WTC11 (cell line): Measurements from ENCODE around the gene ITIH2. TPM values are rescaled to one million over a fixed set of nuclear protein-coding genes. Genes with fewer than 3 reads are reported as not detected.

ENCODE experiments used
- AFF4 ChIP-seq: sonication (generic); formaldehyde crosslinking; IDR thresholded peaks from 2 replicates; pipeline ENCODE4 v1.8.1; 2023; ENCODE audit warnings: mild to moderate bottlenecking, missing genetic modification reagents, borderline replicate concordance
- CDX4 ChIP-seq: fragments of 250-450 bp; sonication (Bioruptor Pico); IDR thresholded peaks from 2 replicates; pipeline ENCODE4 v1.9.0; 2021; ENCODE audit warnings: moderate library complexity, mild to moderate bottlenecking, inconsistent platforms, borderline replicate concordance
- CREM ChIP-seq: sonication (generic); formaldehyde crosslinking; IDR thresholded peaks from 2 replicates; pipeline ENCODE4 v1.8.1; 2022; ENCODE audit warnings: mild to moderate bottlenecking, missing genetic modification reagents, moderate library complexity
- E2F4 ChIP-seq: sonication (generic); formaldehyde crosslinking; IDR thresholded peaks from 2 replicates; pipeline ENCODE4 v1.8.1; 2022; ENCODE audit warnings: low read depth, mild to moderate bottlenecking, moderate library complexity, missing genetic modification reagents, borderline replicate concordance
- ETV6 ChIP-seq: sonication (generic); formaldehyde crosslinking; IDR thresholded peaks from 2 replicates; pipeline ENCODE4 v1.8.1; 2022; ENCODE audit warnings: mild to moderate bottlenecking, missing genetic modification reagents
- FOXK1 ChIP-seq: sonication (generic); formaldehyde crosslinking; IDR thresholded peaks from 2 replicates; pipeline ENCODE4 v1.8.0; 2022; ENCODE audit warnings: mild to moderate bottlenecking, moderate library complexity, missing genetic modification reagents
- FOXP4 ChIP-seq: sonication (generic); formaldehyde crosslinking; IDR thresholded peaks from 2 replicates; pipeline ENCODE4 v1.8.0; 2022; ENCODE audit warnings: mild to moderate bottlenecking, missing genetic modification reagents
- GRHL2 ChIP-seq: fragments of 250-450 bp; sonication (Bioruptor Pico); IDR thresholded peaks from 2 replicates; pipeline ENCODE4 v1.8.0; 2022; ENCODE audit warnings: mild to moderate bottlenecking, moderate library complexity; ENCODE audit not compliant: insufficient replicate concordance, severe bottlenecking
- HMGA2 ChIP-seq: fragments of 250-450 bp; sonication (Bioruptor Pico); IDR thresholded peaks from 2 replicates; pipeline ENCODE4 v1.4.0; 2021; ENCODE audit warnings: mild to moderate bottlenecking, moderate library complexity
- JUN ChIP-seq: sonication (generic); formaldehyde crosslinking; IDR thresholded peaks from 2 replicates; pipeline ENCODE4 v1.8.0; 2023; ENCODE audit warnings: mild to moderate bottlenecking, missing genetic modification reagents
- MXD4 ChIP-seq: fragments of 250-450 bp; sonication (Bioruptor Pico); IDR thresholded peaks from 2 replicates; pipeline ENCODE4 v1.8.0; 2021; ENCODE audit warnings: mild to moderate bottlenecking, moderate library complexity, borderline replicate concordance
- MYBL2 ChIP-seq: sonication (generic); formaldehyde crosslinking; IDR thresholded peaks from 2 replicates; pipeline ENCODE4 v1.8.1; 2023; ENCODE audit warnings: mild to moderate bottlenecking, moderate library complexity, missing genetic modification reagents
- NFATC4 ChIP-seq: fragments of 250-450 bp; sonication (Bioruptor Pico); IDR thresholded peaks from 2 replicates; pipeline ENCODE4 v1.9.0; 2021; ENCODE audit warnings: mild to moderate bottlenecking
- NFE2L1 ChIP-seq: sonication (generic); formaldehyde crosslinking; IDR thresholded peaks from 2 replicates; pipeline ENCODE4 v1.8.1; 2023; ENCODE audit warnings: missing genetic modification reagents
- NR3C1 ChIP-seq: sonication (generic); formaldehyde crosslinking; conservative IDR thresholded peaks from 2 replicates; pipeline ENCODE4 v1.8.1; 2023; ENCODE audit warnings: low read depth, mild to moderate bottlenecking, missing genetic modification reagents
- OVOL2 ChIP-seq: fragments of 250-450 bp; sonication (Bioruptor Pico); IDR thresholded peaks from 2 replicates; pipeline ENCODE4 v1.9.0; 2021; ENCODE audit warnings: mild to moderate bottlenecking, borderline replicate concordance
- PREB ChIP-seq: sonication (generic); formaldehyde crosslinking; IDR thresholded peaks from 2 replicates; pipeline ENCODE4 v1.8.1; 2022; ENCODE audit warnings: mild to moderate bottlenecking, missing genetic modification reagents, moderate library complexity, borderline replicate concordance
- RELA ChIP-seq: sonication (generic); formaldehyde crosslinking; IDR thresholded peaks from 2 replicates; pipeline ENCODE4 v1.8.1; 2022; ENCODE audit warnings: missing genetic modification reagents, mild to moderate bottlenecking, borderline replicate concordance
- SMAD4 ChIP-seq: sonication (generic); formaldehyde crosslinking; IDR thresholded peaks from 2 replicates; pipeline ENCODE4 v1.8.0; 2022; ENCODE audit warnings: mild to moderate bottlenecking, missing genetic modification reagents
- SP1 ChIP-seq: sonication (generic); formaldehyde crosslinking; conservative IDR thresholded peaks from 2 replicates; pipeline ENCODE4 v1.8.1; 2022; ENCODE audit warnings: missing genetic modification reagents
- USF1 ChIP-seq: sonication (generic); formaldehyde crosslinking; IDR thresholded peaks from 2 replicates; pipeline ENCODE4 v1.8.0; 2022; ENCODE audit warnings: mild to moderate bottlenecking, missing genetic modification reagents
- ZMAT4 ChIP-seq: fragments of 250-450 bp; sonication (Bioruptor Pico); IDR thresholded peaks from 2 replicates; pipeline ENCODE4 v1.9.0; 2021; ENCODE audit warnings: mild to moderate bottlenecking
- ZNF121 ChIP-seq: sonication (generic); formaldehyde crosslinking; IDR thresholded peaks from 2 replicates; pipeline ENCODE4 v1.8.0; 2023; ENCODE audit warnings: missing genetic modification reagents
- ZNF219 ChIP-seq: sonication (generic); formaldehyde crosslinking; IDR thresholded peaks from 2 replicates; pipeline ENCODE4 v1.8.0; 2023; ENCODE audit warnings: missing genetic modification reagents, mild to moderate bottlenecking, borderline replicate concordance
- ZNF281 ChIP-seq: sonication (generic); formaldehyde crosslinking; IDR thresholded peaks from 2 replicates; pipeline ENCODE4 v1.8.0; 2023; ENCODE audit warnings: mild to moderate bottlenecking, missing genetic modification reagents
- ZNF671 ChIP-seq: fragments of 250-450 bp; sonication (Bioruptor Pico); IDR thresholded peaks from 2 replicates; pipeline ENCODE4 v1.8.0; 2021; ENCODE audit warnings: mild to moderate bottlenecking
- total RNA-seq: library from RNA; stranded (reverse); gene quantifications from 3 replicates; pipeline ENCODE4 v1.2.3, GENCODE V29; 2021

Gene ITIH2
- total RNA-seq, 1 experiment from 2014 or later: 0.83 TPM

GRCh38 chr10:7787857-7788638 lies 84.9 kb downstream of the ITIH2 start, which contains the start of the genes ATP5F1C and KIN (continued):
- TF ChIP-seq SMAD4 (CRISPR knock-in tag) (no peak), E2F4 (peak; percentile 63; the same call in 1 of the 2 replicates), RELA (no peak), ZMAT4 (CRISPR knock-in tag) (no peak), GRHL2 (no peak), ZNF281 (CRISPR knock-in tag) (no peak), MYBL2 (CRISPR knock-in tag) (peak; percentile 64; the same call in 1 of the 2 replicates), CDX4 (CRISPR knock-in tag) (no peak), ZNF671 (no peak), FOXP4 (CRISPR knock-in tag) (0 out of 2 replicates have a peak, but pooled peaks have one; percentile 48), SP1 (CRISPR knock-in tag) (peak; percentile 82), USF1 (peak; percentile 33; the same call in 1 of the 2 replicates), NR3C1 (CRISPR knock-in tag) (no peak), ZNF219 (CRISPR knock-in tag) (peak; percentile 41; the same call in 1 of the 2 replicates), PREB (CRISPR knock-in tag) (no peak), CREM (CRISPR knock-in tag) (no peak), FOXK1 (peak; percentile 50; the same call in 1 of the 2 replicates), ETV6 (peak; percentile 65; the same call in 1 of the 2 replicates), MXD4 (CRISPR knock-in tag) (no peak), JUN (CRISPR knock-in tag) (peak; percentile 55), OVOL2 (CRISPR knock-in tag) (no peak), AFF4 (CRISPR knock-in tag) (no peak), ZNF121 (CRISPR knock-in tag) (no peak), NFATC4 (no peak), NFE2L1 (CRISPR knock-in tag) (peak; percentile 81; the same call in 1 of the 2 replicates), HMGA2 (CRISPR knock-in tag) (no peak)
